GM10266 (cell line): ENCODE measurements around the gene SLC39A11.

ENCODE experiments used
- DNase-seq: peaks from one replicate; pipeline ENCODE4 v3.0.0; 2012; ENCODE audit errors: extremely low spot score
- CTCF ChIP-seq: IDR thresholded peaks from 2 replicates; pipeline ENCODE4 v1.5.1; 2012; ENCODE audit warnings: mild to moderate bottlenecking, low read depth; ENCODE audit not compliant: control insufficient read depth, insufficient read depth; ENCODE audit errors: missing control alignments

SLC39A11 gene

GRCh38 chr17:72691017-72691416 lies 401.5 kb downstream of the SLC39A11 start:
- no peak for TF ChIP-seq CTCF
- DNase-seq: no peak

- no peak for TF ChIP-seq CTCF
- no peak for DNase-seq
These were observed 404.6 kb downstream of the SLC39A11 start for GRCh38 chr17:72687886-72688285.

GRCh38 chr17:72684405-72685020 lies 408.0 kb downstream of the SLC39A11 start:
- no peak for TF ChIP-seq CTCF
- DNase-seq: no peak

GRCh38 chr17:72683506-72684404 lies 408.7 kb downstream of the SLC39A11 start:
- DNase-seq: no peak
- no peak for TF ChIP-seq CTCF

- TF ChIP-seq CTCF: no peak
- no peak for DNase-seq
These were observed 409.9 kb downstream of the SLC39A11 start for GRCh38 chr17:72682605-72683004.

- no peak for TF ChIP-seq CTCF
- DNase-seq: no peak
These were observed 410.6 kb downstream of the SLC39A11 start for GRCh38 chr17:72681844-72682243.
